ENCODE measurements around the gene MMP24OS.
"Not testable (repeated sequence)": the region's sequence is repeated elsewhere in the genome, so short reads cannot be mapped to it uniquely, and the experiment has no call there.

- TF ChIP-seq CTCF (IDR thresholded peaks at IDR 0.05; ENCODE audit: poor library complexity); EZH2phosphoT487 (IDR thresholded peaks at IDR 0.05; ENCODE audit: low read depth, severe bottlenecking, unreplicated experiment); EZH2 (IDR thresholded peaks at IDR 0.05; ENCODE audit: borderline replicate concordance): not testable (repeated sequence)
These were observed 37.7 kb upstream of the MMP24OS start for GRCh38 chr20:35315632-35316020.
